Right renal pelvis (tissue), 4 donors: Measurements from ENCODE around the gene POU2F1. TPM values are rescaled to one million over a fixed set of nuclear protein-coding genes. Genes with fewer than 3 reads are reported as not detected.

Experiments
- DNase-seq, 4 donors: peaks; one replicate each; pipeline ENCODE4 v3.0.0-alpha.2; 2013; ENCODE audit warnings: low read depth in 4 of 4, low spot score in 3 of 4, missing footprints in 1 of 4
- polyA plus RNA-seq, 4 donors: library from polyadenylated mRNA; unstranded; fragments of 120-200 nt; gene quantifications; one replicate each; pipeline ENCODE4 v1.2.1, GENCODE V29; 2013; ENCODE audit not compliant: insufficient read length in 4 of 4

POU2F1 gene
- polyA plus RNA-seq = 10 to 100 TPM; 13.0 to 17.5 (median 16.0) TPM

DNA sequence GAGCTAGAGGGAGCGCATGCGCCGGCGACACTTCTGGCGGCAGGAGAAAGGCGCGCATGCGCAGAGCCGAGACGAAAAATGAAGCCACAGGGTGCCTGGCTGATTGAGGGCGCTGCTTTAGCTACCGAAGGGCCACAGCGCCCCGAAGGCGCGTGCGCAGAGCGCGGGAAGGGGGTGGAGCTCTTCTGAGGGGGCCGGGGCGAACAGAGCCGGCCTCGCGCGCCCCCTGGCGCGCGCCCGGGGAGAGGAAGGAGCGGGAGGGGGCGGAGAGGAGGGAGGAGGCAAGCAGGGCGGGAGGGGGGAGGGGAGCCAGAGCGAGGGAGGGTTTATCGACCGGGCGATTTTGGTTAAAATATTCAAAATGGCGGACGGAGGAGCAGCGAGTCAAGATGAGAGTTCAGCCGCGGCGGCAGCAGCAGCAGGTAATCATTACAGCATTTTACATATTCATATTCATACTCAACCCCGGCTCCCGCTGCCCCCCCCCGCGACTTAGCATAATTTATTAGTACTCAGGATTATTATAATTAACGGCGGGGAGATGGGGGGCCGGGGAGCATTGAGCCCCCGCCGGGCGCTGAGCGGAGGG, at the start of gene POU2F1:
Gene POU2F1, plus strand, starts transcription at position 350 of the 589 bp plus-strand sequence. Its CDS starts 12 bp downstream, at position 362.
- DNase-seq = peak; percentile 99 to 100 (median 99)

DNA sequence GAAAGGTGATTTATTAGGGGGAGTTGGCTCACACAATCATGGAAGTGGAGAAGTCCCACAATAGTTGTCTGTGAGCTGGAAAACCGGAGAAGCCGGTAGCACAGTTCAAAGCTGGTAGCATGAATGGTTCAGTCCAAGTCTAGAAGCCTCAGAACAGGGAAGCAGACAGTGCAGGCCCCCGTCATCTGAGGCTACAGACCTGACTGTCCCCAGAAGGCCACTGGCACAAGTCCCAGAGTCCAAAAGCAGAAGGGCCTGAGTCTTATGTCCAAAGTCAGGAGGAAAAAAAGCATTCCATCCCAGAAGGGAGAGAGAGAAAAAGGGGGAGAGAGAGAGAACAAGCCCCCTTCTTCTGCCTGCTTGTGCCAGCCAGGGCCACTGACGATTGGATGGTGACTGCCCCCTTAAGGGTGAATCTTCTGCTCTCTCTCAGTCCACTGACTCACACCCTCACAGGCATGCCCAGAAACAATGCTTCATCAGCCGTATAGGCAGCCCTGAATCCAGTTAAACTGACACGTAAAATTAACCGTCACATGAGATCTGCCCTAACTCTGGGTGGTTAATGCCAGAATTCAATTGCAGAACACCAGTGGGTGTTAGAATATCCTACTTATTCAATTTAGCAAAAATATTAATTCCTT, 49.3 kb upstream of the POU2F1 start:
- DNase-seq = no peak

GRCh38 chr1:167173516-167174184, 47.0 kb upstream of the POU2F1 start:
- DNase-seq = no peak

DNA sequence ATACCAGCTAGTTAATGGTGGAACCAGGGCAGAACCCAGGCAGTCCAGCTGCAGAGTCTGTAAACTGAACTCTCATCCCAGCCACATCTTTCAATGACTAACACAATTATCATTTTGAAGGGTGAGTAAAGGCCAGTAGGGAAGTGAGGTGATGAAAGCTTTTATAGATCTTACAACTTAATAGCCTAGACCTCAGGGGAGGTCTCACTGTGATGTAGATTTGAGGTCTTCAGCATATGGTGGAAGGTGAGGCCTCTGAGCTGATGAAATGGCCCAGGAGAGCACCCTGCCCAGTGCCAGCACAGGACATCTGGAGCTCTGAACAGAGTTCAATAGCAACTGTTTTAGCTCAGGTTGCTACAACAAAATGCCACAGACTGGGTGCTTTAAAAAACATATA, 44.8 kb upstream of the POU2F1 start:
- no peak for DNase-seq

DNA sequence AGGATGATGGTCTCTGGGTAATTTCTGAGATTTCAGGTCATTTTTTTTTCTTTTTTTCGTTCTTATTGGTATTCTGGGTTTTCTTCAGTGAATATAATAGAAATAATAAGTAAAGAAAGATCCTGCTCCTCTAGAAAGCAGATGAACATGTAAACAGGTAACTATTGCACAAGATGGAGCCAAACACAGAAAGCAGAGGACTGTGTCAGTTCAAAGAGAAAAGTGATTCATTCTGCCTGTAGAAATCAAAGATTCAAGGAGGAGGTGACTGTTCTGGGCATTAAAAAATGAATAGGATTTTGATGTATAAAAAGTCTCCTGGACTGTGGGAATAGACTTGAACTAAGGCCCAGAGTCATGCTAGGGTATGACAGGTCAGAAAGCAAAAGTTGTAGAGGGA, 41.9 kb upstream of the POU2F1 start:
- no peak for DNase-seq

DNA sequence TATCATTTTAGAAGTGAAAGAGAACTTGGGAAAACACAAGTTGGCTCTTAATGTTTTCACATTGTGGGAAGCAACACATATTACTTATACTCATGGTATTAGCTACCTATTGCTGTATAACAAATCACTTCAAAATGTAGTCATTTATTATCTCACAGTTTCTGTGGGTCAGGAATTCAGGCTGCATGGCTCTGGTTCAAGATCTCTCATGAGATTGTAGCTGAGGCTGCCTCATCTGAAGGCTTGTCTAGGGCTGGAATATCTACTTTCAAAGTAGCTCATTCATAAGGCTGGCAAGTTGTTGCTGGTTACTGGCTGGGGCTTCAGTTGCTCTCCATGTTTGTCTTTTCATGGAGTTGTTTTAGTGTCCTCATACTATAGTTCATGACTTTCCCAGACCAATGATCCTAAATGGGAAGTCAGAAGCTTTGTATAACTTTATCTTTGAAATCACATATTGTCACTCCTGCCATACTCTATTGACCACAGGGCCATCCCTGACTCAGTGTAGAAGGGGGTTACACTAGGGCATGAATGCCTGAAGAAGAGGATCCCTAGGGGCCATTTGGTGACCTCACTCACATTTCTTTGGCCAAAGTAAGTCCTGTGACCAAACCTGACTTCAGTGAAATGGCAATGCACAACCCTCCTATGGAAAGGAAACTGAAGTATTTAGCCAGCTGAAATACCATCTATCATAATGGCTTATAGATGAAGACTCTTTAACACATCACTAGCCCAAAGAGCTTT, 37.9 kb upstream of the POU2F1 start:
- no peak for DNase-seq

- DNase-seq = no peak
Measured at GRCh38 chr1:167184081-167184480, 36.6 kb upstream of the POU2F1 start.

DNA sequence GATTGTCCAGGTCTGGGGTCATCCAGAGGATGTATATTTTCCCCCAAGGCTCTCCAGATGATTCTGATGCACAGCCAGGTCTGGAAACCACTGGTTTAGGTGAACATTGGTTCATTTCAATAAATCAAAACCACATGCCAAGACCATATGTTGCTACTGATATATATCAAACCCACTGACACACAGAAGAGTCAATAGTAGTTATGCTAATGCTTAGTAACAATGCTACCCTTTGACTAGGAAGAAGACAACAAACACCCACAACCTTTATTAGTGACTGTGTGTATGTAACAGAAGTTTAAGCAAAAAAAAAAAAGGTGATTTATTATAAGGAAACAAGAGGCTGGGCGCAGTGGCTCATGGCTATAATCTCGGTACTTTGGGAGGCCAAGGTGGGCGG, 35.6 kb upstream of the POU2F1 start:
- no peak for DNase-seq

DNA sequence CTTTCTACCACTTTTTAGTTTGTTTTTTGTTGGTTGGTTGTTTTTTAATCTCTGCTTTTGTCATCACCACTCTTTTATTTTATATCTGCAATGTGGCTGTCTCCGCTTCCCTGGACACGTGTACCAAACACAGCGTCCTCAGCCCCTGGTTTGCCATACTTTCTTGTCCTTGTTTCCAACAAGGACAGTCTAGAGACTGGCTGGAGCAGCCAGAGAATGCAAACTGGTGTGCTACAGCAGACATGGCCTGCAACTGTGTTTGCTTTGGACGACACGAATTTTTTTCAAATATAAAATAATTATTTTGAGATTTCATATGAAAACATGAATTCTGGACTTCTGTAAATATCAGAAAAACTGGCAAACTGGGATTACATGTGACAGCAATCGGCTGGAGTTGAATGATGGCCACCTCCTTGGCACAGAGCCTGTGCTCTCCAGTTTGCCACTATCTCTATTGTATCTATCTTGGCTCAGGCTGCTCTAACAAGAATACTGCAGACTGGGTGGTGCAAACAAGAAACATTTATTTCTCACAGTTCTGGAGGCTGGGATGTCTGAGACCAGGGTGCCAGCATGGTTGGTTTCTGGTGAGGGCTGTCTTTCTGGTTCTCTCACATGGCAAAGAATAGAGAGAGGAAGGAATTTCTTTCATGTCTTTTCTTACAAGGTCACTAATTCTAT, 34.6 kb upstream of the POU2F1 start:
- DNase-seq = no peak

DNA sequence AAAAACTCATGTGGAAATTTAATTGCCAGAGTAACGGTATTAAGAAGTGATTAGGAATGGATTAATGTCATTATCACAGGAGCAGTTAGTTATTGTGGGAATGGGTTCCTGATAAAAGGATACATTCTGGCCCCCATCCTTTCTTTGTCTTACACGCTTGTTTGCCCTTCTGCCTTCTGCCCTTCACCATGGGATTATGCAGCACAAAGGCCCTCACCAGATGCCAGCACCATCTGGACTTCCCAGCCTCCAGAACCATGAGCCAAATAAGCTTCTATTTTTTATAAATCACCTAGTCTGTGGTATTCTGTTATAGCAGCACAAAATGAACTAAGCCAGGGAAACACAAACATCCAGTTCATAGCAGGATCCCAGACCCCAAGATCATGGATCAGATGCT, 33.9 kb upstream of the POU2F1 start:
- DNase-seq = no peak

- no peak for DNase-seq
Measured at GRCh38 chr1:167190747-167191237, 29.9 kb upstream of the POU2F1 start.

- no peak for DNase-seq
Measured at GRCh38 chr1:167191958-167192357, 28.7 kb upstream of the POU2F1 start.

- DNase-seq = no peak
Measured at GRCh38 chr1:167194182-167194581, 26.5 kb upstream of the POU2F1 start.

DNA sequence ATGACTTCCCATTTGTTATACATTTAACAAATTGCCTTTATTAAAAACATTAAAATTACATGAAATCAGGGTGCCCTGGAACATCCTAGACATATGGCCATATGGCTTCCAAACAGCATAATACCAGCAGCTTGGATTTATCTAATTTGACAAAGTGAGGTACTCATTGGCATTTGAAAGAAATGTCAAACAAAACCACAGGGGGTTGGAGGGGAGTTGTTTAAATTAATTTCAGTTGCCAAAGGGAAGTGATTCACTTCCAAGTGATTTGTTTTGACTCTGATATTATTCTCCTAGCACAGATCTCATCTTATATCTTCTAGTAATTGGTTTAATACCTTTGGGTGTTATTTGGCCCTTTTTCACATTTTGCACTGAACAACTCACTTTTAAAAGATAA, 24.5 kb upstream of the POU2F1 start:
- DNase-seq = no peak

- no peak for DNase-seq
Measured at GRCh38 chr1:167197236-167197635, 23.4 kb upstream of the POU2F1 start.

DNA sequence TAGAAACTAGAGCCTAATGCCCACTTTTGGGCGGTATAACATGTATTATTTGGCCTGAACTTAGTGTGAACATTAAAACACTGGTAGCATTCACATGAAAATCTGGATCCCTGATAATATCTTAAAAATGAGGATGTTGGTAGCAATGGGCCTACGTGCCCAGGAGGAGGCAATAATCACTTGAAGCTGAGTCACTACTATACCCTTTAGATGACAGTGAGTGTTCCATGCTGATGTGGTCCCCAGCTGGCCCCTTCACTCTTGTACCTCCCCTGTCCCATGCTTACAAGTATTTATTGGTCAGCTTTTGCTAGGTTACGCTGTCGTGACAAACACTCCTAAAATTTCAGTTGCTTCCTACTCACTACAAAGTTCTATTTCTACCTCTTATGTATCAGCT, 23.0 kb upstream of the POU2F1 start:
- DNase-seq = no peak

DNA sequence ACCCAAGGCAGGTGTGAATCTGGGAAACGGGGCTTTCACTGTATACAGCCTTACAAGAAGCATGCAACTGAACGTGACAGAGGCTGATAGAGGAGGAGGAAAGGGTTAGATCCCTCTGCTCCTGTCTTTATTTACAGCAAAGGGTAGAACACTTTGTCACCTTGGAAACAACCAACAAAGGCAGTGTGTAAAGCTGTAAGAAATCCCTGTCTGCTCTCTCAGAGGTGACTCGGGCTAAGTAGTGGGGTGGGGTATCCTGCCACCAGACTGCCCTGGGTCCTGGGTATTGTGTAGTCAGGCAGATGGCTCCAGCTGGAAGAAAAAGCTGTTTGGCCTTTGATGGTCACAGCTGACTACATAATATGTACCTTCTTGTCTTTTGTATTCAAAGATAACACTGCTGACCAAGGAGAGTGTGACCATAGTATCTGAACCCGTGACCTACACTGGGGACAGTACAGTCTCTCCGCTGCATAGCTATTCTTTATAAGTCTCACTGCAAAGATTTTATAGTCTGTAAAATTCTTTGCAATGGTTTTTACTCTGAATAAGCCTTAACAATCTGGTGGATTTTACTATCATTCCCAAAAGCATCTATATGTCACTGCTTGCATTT, 22.1 kb upstream of the POU2F1 start:
- DNase-seq = no peak

DNA sequence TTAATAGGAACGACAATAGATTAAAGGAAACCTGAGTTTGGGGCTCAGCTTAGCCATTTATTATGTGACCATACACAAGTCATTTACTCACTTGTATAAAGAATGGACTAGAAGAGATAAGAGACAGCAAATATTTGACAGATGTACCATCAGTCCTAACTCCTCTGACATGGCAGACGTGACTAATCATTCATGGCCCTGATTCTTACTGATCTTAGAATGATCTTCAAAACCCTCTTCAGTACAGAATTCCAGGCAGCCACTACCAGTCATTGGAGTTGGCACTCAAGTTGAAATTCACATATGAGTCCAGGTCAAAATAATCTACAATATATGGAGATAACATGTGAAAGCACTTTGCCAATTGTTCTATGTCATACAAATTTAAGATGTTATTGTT, 21.0 kb upstream of the POU2F1 start:
- no peak for DNase-seq

DNA sequence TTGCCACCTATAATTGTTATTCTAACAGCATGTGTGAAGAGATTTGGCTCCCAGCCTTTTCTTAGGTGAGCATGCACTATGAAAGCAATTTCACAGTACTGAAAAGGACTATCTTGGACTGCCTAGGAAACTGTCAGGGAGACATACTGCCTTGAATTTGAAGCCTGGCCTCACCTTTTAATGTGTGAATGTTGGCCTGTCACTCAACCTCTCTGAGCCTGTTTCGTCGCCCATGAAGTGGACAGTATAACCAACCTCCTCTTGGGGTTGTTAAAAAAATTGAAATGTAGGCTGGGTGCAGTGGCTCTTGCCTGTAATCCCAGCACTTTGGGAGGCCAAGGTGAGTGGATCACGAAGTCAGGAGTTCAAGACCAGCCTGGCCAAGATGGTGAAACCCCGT, 20.4 kb upstream of the POU2F1 start:
- no peak for DNase-seq

- no peak for DNase-seq
Measured at GRCh38 chr1:167200749-167201148, 19.9 kb upstream of the POU2F1 start.
